ENCODE measurements around the gene ATP5MC3.

ATP5MC3 gene

DNA sequence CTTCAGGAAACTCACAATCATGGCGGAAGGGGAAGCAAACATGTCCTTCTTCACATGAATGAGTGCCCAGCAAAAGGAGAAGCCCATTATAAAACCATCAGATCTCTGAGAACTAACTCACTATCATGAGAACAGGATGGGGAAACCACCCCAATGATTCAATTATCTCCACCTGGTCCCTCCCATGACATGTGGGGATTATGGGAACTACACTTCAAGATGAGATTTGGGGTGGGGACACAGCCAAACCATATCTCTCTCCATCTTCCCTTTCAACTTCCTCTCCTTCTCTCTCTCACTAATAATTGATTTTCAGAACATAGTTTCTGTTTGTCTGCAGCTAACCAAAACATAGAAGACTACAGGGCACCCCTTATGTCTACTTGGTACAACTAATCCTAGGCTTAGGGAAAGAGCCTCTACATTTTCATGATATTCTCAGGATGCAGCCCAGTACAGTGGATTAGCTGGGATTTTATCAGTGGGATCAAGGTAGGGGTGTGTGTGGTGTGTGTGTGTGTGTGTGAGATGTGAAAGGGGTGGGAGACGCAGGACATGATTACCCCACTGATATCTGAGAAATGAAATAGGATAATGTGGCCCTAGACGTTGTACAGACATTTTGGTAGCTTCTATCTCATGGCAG lies 10.7 kb downstream of the ATP5MC3 start:
- Histone ChIP-seq H3K9me3 (replicated peaks; ENCODE audit: insufficient read depth, low read length) (no peaks in the 10 kb centered on the region), H3K27me3 (replicated peaks; ENCODE audit: insufficient read depth, low read length) (no peaks in the 10 kb centered on the region), H3K36me3 (replicated peaks; ENCODE audit: insufficient read depth, low read length) (no peaks in the 10 kb centered on the region), H3K4me1 (ENCODE audit: low read length) (peaks cover 9% of the 10 kb centered on the region), H3F3A (ENCODE audit: insufficient read depth, low read length) (peaks cover 21% of the 10 kb centered on the region), H3K4me3 (ENCODE audit: low read length) (no peak overlapping the region), H4K20me1 (ENCODE audit: insufficient read depth, low read length) (no peaks in the 10 kb centered on the region), H2AFZ (ENCODE audit: low read length) (no peak overlapping the region), H3K9ac (ENCODE audit: low read length) (no peak overlapping the region), H3K79me2 (ENCODE audit: low read length) (peaks cover 31% of the 10 kb centered on the region), H3K9me2 (replicated peaks; ENCODE audit: insufficient read depth, low read length) (no peaks in the 10 kb centered on the region), H3K4me2 (ENCODE audit: low read depth, low read length) (no peak overlapping the region), H3K27ac (ENCODE audit: low read length) (no peak overlapping the region)
- TF ChIP-seq EZH2 (optimal IDR thresholded peaks at IDR 0.05; ENCODE audit: low read depth, low read length) (no peak), EZH2phosphoT487 (IDR thresholded peaks at IDR 0.05; ENCODE audit: low read length) (no peak)
- TF ChIP-seq, protein P1, sequence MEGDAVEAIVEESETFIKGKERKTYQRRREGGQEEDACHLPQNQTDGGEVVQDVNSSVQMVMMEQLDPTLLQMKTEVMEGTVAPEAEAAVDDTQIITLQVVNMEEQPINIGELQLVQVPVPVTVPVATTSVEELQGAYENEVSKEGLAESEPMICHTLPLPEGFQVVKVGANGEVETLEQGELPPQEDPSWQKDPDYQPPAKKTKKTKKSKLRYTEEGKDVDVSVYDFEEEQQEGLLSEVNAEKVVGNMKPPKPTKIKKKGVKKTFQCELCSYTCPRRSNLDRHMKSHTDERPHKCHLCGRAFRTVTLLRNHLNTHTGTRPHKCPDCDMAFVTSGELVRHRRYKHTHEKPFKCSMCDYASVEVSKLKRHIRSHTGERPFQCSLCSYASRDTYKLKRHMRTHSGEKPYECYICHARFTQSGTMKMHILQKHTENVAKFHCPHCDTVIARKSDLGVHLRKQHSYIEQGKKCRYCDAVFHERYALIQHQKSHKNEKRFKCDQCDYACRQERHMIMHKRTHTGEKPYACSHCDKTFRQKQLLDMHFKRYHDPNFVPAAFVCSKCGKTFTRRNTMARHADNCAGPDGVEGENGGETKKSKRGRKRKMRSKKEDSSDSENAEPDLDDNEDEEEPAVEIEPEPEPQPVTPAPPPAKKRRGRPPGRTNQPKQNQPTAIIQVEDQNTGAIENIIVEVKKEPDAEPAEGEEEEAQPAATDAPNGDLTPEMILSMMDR (IDR thresholded peaks at IDR 0.05; ENCODE audit: low read length), result no peak
- no peak for DNase-seq

DNA sequence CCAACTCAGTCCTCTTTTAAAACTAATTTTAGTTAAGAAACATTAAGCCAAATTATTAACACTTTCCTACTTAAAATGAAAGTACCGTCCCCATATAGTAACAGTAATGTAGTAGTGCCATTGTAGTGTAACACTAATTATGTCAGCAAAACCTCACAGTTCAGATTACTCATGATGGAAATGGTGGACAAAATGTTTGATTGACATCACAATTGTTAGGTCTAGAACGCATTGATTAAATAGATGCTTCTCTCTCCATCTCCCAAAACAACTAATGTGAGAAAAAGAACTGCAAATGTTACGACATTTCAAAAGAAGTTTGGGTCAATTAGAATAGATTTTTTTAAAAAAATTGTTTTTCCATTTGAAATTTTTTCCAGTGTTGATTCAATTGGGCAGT lies 12.3 kb downstream of the ATP5MC3 start:
- no peaks in the 10 kb centered on the region for H4K20me1 ChIP-seq (ENCODE audit: insufficient read depth, low read length)
- peak overlapping the region; percentile 78 for H3K4me2 ChIP-seq (ENCODE audit: low read depth, low read length)
- H3K36me3 ChIP-seq (replicated peaks; ENCODE audit: insufficient read depth, low read length), result no peaks in the 10 kb centered on the region
- H2AFZ ChIP-seq (ENCODE audit: low read length), result no peak overlapping the region
- H3K79me2 ChIP-seq (ENCODE audit: low read length), result peaks cover 45% of the 10 kb centered on the region
- no peaks in the 10 kb centered on the region for H3K9me3 ChIP-seq (replicated peaks; ENCODE audit: insufficient read depth, low read length)
- TF ChIP-seq, protein P1 (IDR thresholded peaks at IDR 0.05; ENCODE audit: low read length), result no peak
- TF ChIP-seq EZH2phosphoT487 (IDR thresholded peaks at IDR 0.05; ENCODE audit: low read length), result no peak
- no peak for TF ChIP-seq EZH2 (optimal IDR thresholded peaks at IDR 0.05; ENCODE audit: low read depth, low read length)
- no peak for DNase-seq
- peak overlapping the region; percentile 66; the same call in 1 of the 2 replicates for H3K27ac ChIP-seq (ENCODE audit: low read length)
- H3K27me3 ChIP-seq (replicated peaks; ENCODE audit: insufficient read depth, low read length), result no peaks in the 10 kb centered on the region
- peaks cover 9% of the 10 kb centered on the region for H3K4me1 ChIP-seq (ENCODE audit: low read length)
- peak overlapping the region; percentile 80 for H3K4me3 ChIP-seq (ENCODE audit: low read length)
- H3F3A ChIP-seq (ENCODE audit: insufficient read depth, low read length), result peaks cover 21% of the 10 kb centered on the region
- H3K9me2 ChIP-seq (replicated peaks; ENCODE audit: insufficient read depth, low read length), result no peaks in the 10 kb centered on the region
- peak overlapping the region; percentile 77; the same call in 1 of the 2 replicates for H3K9ac ChIP-seq (ENCODE audit: low read length)

DNA sequence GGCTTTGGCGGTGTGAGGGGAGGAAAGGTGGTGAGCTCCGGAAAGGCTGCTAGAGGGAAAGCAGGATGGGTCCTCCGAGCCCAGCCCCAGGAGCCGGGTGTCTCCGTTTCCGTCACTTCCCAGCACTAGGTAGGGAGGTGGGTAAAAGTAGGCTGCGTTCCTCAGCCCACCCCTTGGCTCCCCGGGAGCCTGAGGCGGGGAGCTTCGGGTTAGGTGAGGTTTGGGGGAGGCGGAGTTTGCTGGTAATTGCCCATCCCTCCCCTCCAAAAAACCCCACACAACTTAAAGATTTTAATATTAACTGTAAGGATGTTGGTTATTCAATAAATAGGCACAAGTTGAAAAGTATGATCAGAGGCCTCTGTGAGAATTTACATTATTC lies 13.0 kb downstream of the ATP5MC3 start:
- Histone ChIP-seq H3K4me1 (ENCODE audit: low read length) (peaks cover 9% of the 10 kb centered on the region), H4K20me1 (ENCODE audit: insufficient read depth, low read length) (no peaks in the 10 kb centered on the region), H3K4me2 (ENCODE audit: low read depth, low read length) (peak overlapping the region; percentile 78), H3K9me2 (replicated peaks; ENCODE audit: insufficient read depth, low read length) (no peaks in the 10 kb centered on the region), H2AFZ (ENCODE audit: low read length) (peak overlapping the region; percentile 71), H3K9ac (ENCODE audit: low read length) (peak overlapping the region; percentile 77; the same call in 1 of the 2 replicates), H3K4me3 (ENCODE audit: low read length) (peak overlapping the region; percentile 80), H3K27me3 (replicated peaks; ENCODE audit: insufficient read depth, low read length) (no peaks in the 10 kb centered on the region), H3F3A (ENCODE audit: insufficient read depth, low read length) (peaks cover 16% of the 10 kb centered on the region; the same call in 1 of the 2 replicates), H3K9me3 (replicated peaks; ENCODE audit: insufficient read depth, low read length) (no peaks in the 10 kb centered on the region), H3K36me3 (replicated peaks; ENCODE audit: insufficient read depth, low read length) (no peaks in the 10 kb centered on the region), H3K27ac (ENCODE audit: low read length) (peak overlapping the region; percentile 66), H3K79me2 (ENCODE audit: low read length) (peaks cover 48% of the 10 kb centered on the region)
- TF ChIP-seq EZH2 (optimal IDR thresholded peaks at IDR 0.05; ENCODE audit: low read depth, low read length) (no peak), EZH2phosphoT487 (IDR thresholded peaks at IDR 0.05; ENCODE audit: low read length) (no peak)
- TF ChIP-seq, protein P1 (IDR thresholded peaks at IDR 0.05; ENCODE audit: low read length), result no peak
- DNase-seq, result no peak

Data from MM.1S (cell line).